Stomach (tissue), 4 donors: ENCODE measurements around the gene LRIT2.

Source experiments
- POLR2A ChIP-seq, 4 donors: fragments of 450-650 bp; IDR thresholded peaks; one replicate each; pipeline ENCODE4 v1.6.1; 2016; ENCODE audit warnings: antibody characterized with exemption in 4 of 4, control low read depth in 2 of 4, mild to moderate bottlenecking in 1 of 4, moderate library complexity in 1 of 4
- POLR2AphosphoS5 ChIP-seq, 3 donors: sonication (generic); formaldehyde crosslinking; IDR thresholded peaks; one replicate each; pipeline ENCODE4 v1.6.1; 2016; ENCODE audit warnings: antibody characterized with exemption in 3 of 3

DNA sequence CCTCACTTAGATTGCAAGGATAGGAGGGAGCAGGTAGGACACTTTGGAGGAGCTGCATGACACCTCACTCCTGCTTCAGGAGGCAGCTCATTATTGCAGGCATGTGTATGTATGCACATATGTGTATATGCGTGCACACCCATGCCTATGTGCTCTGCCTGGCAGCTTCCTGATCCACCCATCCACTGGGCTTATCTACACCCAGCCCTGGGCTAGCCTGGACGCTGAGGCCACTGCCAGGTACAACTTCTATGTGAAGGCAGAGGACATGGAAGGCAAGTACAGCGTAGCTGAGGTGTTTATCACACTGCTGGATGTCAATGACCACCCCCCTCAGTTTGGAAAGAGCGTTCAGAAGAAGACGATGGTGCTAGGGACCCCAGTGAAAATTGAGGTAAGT is 13.3 kb downstream of the LRIT2 start:
- TF ChIP-seq POLR2AphosphoS5 (IDR thresholded peaks at IDR 0.05) (no peak), POLR2A (IDR thresholded peaks at IDR 0.05) (no peak)
